Right atrium auricular region (tissue), 2 donors: Measurements from ENCODE around the gene MCHR1. TPM values are rescaled to one million over a fixed set of nuclear protein-coding genes. Genes with fewer than 3 reads are reported as not detected.
A peak's percentile ranks its signal among the peaks of the same experiment; 100 is the strongest.

Source experiments
- DNase-seq: peaks from one replicate; pipeline ENCODE4 v3.0.0-alpha.2; 2019; ENCODE audit warnings: low spot score
- H3K27ac ChIP-seq, 2 donors: fragments of 200-600 bp; sonication (generic); 1 replicate in 1 of 2; 2 replicates in 1 of 2; pipeline ENCODE4 v1.5.1; 2016 to 2019
- H3K27me3 ChIP-seq, 2 donors: fragments of 200-600 bp; sonication (generic); one replicate each; pipeline versions ENCODE4 v1.5.1 to v1.6.0; 2017 to 2019
- H3K36me3 ChIP-seq: fragments of 200-600 bp; sonication (generic); one replicate; pipeline ENCODE4 v1.5.1; 2016
- H3K4me1 ChIP-seq, 2 donors: fragments of 200-600 bp; sonication (generic); one replicate each; pipeline versions ENCODE4 v1.5.1 to v1.6.0; 2017 to 2019
- H3K4me3 ChIP-seq, 2 donors: fragments of 200-600 bp; sonication (generic); 1 replicate in 1 of 2; 2 replicates in 1 of 2; pipeline ENCODE4 v1.5.1; 2017 to 2019; ENCODE audit warnings: mild to moderate bottlenecking in 1 of 2, moderate library complexity in 1 of 2
- H3K9me3 ChIP-seq, 2 donors: fragments of 200-600 bp; sonication (generic); one replicate each; pipeline ENCODE4 v1.5.1; 2019
- total RNA-seq, 2 donors: library from RNA; depleted of rRNA; stranded (reverse); fragments of >200 nt; gene quantifications; one replicate each; pipeline ENCODE4 v1.1.0, GENCODE V29; 2016
- TF ChIP-seq, protein P1 (sequence below), 2 donors: fragments of 200-600 bp; sonication (generic); IDR thresholded peaks; one replicate each; pipeline ENCODE4 v1.5.1; 2019; ENCODE audit warnings: antibody characterized with exemption in 2 of 2

The MCHR1 gene
- total RNA-seq, 2 donors from 2014 or later, result 2.0 TPM; not detected in 1

DNA sequence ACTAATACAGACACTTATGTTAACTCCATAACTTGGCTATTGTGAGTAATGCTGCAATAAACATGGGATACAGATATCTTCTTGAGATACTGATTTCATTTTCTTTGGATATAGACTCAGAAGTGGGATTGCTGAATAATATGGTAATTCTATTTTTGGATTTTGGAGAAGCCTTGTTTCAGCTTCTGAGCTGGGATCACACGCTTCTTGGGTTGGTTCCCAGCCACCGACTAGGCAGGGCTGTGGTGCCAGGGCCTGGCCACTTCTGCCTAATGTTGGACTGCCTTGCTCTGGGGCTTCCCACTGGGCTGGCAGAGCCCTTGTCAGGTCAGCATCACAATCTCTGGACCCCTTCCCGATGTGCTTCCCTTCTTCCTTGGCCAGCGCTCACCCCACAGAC, 14.0 kb upstream of the MCHR1 start:
- Histone ChIP-seq H3K27ac (peak overlapping the region; percentile 72 to 77), H3K4me1 (peaks cover 0 to 32% of the 10 kb centered on the region in 2 donors), H3K36me3 (no peaks in the 10 kb centered on the region), H3K9me3 (no peaks in the 10 kb centered on the region), H3K27me3 (no peaks in the 10 kb centered on the region), H3K4me3 (no peak overlapping the region)
- TF ChIP-seq, protein P1, sequence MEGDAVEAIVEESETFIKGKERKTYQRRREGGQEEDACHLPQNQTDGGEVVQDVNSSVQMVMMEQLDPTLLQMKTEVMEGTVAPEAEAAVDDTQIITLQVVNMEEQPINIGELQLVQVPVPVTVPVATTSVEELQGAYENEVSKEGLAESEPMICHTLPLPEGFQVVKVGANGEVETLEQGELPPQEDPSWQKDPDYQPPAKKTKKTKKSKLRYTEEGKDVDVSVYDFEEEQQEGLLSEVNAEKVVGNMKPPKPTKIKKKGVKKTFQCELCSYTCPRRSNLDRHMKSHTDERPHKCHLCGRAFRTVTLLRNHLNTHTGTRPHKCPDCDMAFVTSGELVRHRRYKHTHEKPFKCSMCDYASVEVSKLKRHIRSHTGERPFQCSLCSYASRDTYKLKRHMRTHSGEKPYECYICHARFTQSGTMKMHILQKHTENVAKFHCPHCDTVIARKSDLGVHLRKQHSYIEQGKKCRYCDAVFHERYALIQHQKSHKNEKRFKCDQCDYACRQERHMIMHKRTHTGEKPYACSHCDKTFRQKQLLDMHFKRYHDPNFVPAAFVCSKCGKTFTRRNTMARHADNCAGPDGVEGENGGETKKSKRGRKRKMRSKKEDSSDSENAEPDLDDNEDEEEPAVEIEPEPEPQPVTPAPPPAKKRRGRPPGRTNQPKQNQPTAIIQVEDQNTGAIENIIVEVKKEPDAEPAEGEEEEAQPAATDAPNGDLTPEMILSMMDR (IDR thresholded peaks at IDR 0.05), result no peak
- peak; percentile 65 for DNase-seq

DNA sequence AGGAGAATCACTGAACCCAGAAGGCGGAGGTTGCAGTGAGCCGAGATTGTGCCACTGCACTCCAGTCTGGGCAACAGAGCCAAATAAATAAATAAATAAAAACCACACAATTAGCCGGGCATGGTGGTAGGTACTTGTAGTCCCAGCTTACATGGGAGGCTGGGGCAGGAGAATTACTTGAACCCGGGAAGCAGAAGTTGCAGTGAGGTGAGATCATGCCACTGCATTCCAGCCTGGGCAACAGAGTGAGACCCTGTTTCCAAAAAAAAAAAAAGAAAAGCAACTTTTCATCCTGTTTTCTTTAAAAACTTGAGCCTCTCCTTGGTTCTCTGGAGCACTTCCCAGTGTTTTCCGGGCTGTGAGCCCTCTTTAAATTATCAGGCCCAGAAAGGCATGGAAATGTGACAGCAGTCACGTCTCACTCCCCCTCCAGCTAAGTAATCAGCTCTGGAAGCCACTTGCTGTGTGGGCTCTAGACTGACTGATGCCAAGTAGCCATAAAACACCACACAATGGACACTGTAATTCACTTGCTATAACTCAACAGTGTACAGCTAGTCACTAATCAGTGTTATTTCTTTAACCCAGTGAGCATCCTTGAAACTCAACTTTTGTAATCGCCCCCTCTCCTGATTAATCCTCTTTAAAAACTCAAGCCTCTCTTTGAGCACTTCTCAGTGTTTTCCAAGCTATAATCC, 13.0 kb upstream of the MCHR1 start:
- no peak overlapping the region for H3K4me3 ChIP-seq
- H3K9me3 ChIP-seq, result no peaks in the 10 kb centered on the region
- no peak for DNase-seq
- H3K27ac ChIP-seq, result peak overlapping the region; percentile 72 to 77
- H3K36me3 ChIP-seq, result no peaks in the 10 kb centered on the region
- H3K4me1 ChIP-seq, result peaks cover 0 to 32% of the 10 kb centered on the region in 2 donors
- no peaks in the 10 kb centered on the region for H3K27me3 ChIP-seq
- TF ChIP-seq, protein P1 (IDR thresholded peaks at IDR 0.05), result no peak

DNA sequence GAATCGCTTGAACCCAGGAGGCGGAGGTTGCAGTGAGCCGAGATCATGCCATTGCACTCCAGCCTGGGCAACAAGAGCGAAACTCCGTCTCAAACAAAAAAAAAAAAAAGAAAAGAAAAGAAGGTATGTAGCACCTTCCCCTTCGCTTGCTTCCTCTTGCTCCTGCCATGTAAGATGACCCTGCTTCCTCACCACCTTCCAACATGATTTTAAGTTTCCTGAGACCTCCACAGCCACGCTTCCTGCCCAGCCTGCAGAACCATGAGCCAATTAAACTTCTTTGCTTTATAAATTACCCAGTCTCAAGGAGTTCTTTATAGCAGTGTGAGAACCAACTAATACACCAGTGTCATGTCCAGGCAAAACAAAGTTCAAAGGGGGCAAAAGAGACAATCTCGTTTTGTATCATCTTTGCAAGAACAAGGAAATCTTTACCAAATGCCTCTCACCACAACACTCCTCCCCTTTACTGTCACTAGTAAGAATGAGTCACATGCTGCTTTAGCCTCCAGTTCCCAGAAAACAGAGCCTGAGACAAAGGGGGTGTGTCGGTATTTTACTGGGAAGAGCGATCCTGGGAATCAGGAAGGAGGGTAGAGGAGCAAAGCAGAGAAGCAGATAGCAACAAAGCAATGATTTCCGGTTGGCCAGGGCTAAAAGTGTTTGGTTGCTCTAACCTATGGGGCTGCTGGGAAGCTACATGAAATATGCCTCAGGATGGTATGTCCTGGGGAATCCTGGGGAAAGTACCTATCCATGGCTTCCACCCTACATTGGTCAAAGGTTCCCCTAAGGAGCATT, 10.5 kb upstream of the MCHR1 start:
- no peak for DNase-seq
- no peaks in the 10 kb centered on the region for H3K36me3 ChIP-seq
- H3K4me1 ChIP-seq, result peaks cover 0 to 32% of the 10 kb centered on the region in 2 donors
- TF ChIP-seq, protein P1 (IDR thresholded peaks at IDR 0.05), result no peak
- no peaks in the 10 kb centered on the region for H3K9me3 ChIP-seq
- no peak overlapping the region for H3K27ac ChIP-seq
- H3K4me3 ChIP-seq, result no peak overlapping the region
- H3K27me3 ChIP-seq, result no peaks in the 10 kb centered on the region

DNA sequence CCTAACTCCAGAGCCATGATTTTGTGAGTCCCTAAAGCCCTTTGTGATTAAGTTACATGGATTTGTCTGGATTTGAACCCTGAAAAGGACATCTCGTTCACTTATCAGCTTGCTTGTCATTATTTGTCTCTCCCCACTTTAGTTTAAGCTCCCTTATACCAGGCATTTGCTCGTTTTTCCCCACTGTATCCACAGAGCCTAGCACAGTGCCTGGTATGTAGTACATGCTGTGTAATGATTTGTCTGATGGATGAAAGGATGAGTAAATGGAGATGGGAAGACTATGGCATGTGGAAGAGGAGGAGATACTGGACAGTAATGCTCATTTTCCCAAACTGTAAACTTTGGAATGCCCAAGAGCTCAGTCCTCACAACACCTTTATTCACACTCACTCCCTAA, 9.2 kb upstream of the MCHR1 start:
- Histone ChIP-seq H3K4me1 (peaks cover 0 to 25% of the 10 kb centered on the region in 2 donors), H3K9me3 (no peaks in the 10 kb centered on the region), H3K27ac (no peak overlapping the region), H3K4me3 (no peak overlapping the region), H3K27me3 (no peaks in the 10 kb centered on the region), H3K36me3 (no peaks in the 10 kb centered on the region)
- no peak for DNase-seq
- TF ChIP-seq, protein P1 (IDR thresholded peaks at IDR 0.05), result no peak

DNA sequence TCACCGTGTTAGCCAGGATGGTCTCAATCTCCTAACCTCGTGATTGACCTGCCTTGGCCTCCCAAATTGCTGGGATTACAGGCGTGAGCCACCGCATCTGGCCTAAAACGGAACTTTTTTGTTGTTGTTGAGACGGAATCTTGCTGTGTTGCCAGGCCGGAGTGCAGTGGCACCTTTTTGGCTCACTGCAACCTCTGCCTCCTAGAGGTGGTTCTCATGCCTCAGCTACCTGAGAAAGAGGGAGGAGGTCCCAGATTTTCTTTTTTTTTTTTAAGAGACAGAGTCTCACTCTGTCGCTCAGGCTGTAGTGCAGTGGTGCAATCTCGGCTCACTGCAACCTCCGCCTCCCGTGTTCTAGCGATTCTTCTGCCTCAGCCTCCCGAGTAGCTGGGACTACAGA, 7.9 kb upstream of the MCHR1 start:
- Histone ChIP-seq H3K27ac (no peak overlapping the region), H3K27me3 (no peaks in the 10 kb centered on the region), H3K4me1 (peaks cover 0 to 12% of the 10 kb centered on the region in 2 donors), H3K9me3 (no peaks in the 10 kb centered on the region), H3K4me3 (no peak overlapping the region), H3K36me3 (no peaks in the 10 kb centered on the region)
- DNase-seq, result no peak
- TF ChIP-seq, protein P1 (IDR thresholded peaks at IDR 0.05), result no peak
